Neural progenitor cell (in vitro differentiated cells): Measurements from ENCODE around the gene SYT5. TPM values are rescaled to one million over a fixed set of nuclear protein-coding genes. Genes with fewer than 3 reads are reported as not detected.

Source experiments
- DNase-seq: peaks from one replicate; pipeline ENCODE4 v3.0.0-alpha.2; 2016; ENCODE audit warnings: low spot score
- H2AFZ ChIP-seq: fragments of 200-600 bp; sonication (generic); replicated peaks from 2 replicates; pipeline ENCODE4 v1.6.1; 2016; ENCODE audit warnings: antibody characterized with exemption
- H3F3A ChIP-seq: fragments of 200-600 bp; sonication (generic); 2 replicates; pipeline ENCODE4 v1.6.1; 2016; ENCODE audit warnings: antibody characterized with exemption, low read depth
- H3K27ac ChIP-seq: fragments of 200-600 bp; sonication (generic); 2 replicates; pipeline ENCODE4 v1.5.1; 2016; ENCODE audit warnings: mild to moderate bottlenecking
- H3K27me3 ChIP-seq: fragments of 200-600 bp; sonication (generic); 2 replicates; pipeline ENCODE4 v1.6.1; 2016; ENCODE audit warnings: mild to moderate bottlenecking, moderate library complexity
- H3K36me3 ChIP-seq: fragments of 200-600 bp; sonication (generic); 2 replicates; pipeline ENCODE4 v1.5.1; 2016
- H3K4me1 ChIP-seq: fragments of 200-600 bp; sonication (generic); 2 replicates; pipeline ENCODE4 v1.6.1; 2016; ENCODE audit warnings: mixed run types
- H3K4me2 ChIP-seq: fragments of 200-600 bp; sonication (generic); 2 replicates; pipeline ENCODE4 v1.6.1; 2016
- H3K4me3 ChIP-seq: fragments of 200-600 bp; sonication (generic); 2 replicates; pipeline ENCODE4 v1.5.1; 2016
- H3K79me2 ChIP-seq: fragments of 200-600 bp; sonication (generic); 2 replicates; pipeline ENCODE4 v1.6.1; 2016; ENCODE audit warnings: low read depth
- H3K9ac ChIP-seq: fragments of 200-600 bp; sonication (generic); 2 replicates; pipeline ENCODE4 v1.6.1; 2016
- H3K9me3 ChIP-seq: fragments of 200-600 bp; sonication (generic); 2 replicates; pipeline ENCODE4 v1.5.1; 2016; ENCODE audit warnings: low read depth
- H4K20me1 ChIP-seq: fragments of 200-600 bp; sonication (generic); 2 replicates; pipeline ENCODE4 v1.6.1; 2016; ENCODE audit warnings: low read depth
- H3K27ac Mint-ChIP-seq: 3 replicates; pipeline ENCODE4 v1.8.0; 2021; ENCODE audit warnings: mixed read lengths
- H3K27me3 Mint-ChIP-seq: 2 replicates; pipeline ENCODE4 v1.8.0; 2022; ENCODE audit warnings: low read depth, mild to moderate bottlenecking, inconsistent platforms, moderate library complexity, mixed read lengths; ENCODE audit not compliant: insufficient read depth
- H3K36me3 Mint-ChIP-seq: 3 replicates; pipeline ENCODE4 v1.8.0; 2021; ENCODE audit warnings: mixed read lengths
- H3K4me1 Mint-ChIP-seq: 3 replicates; pipeline ENCODE4 v1.8.0; 2021; ENCODE audit warnings: mixed read lengths
- H3K4me3 Mint-ChIP-seq: 3 replicates; pipeline ENCODE4 v1.8.0; 2021; ENCODE audit warnings: mild to moderate bottlenecking, moderate library complexity, mixed read lengths
- H3K9me3 Mint-ChIP-seq: 3 replicates; pipeline ENCODE4 v1.8.0; 2020; ENCODE audit warnings: mixed read lengths
- CTCF ChIP-seq: fragments of 200-600 bp; sonication (generic); IDR thresholded peaks from 2 replicates; pipeline ENCODE4 v1.5.1; 2017; ENCODE audit warnings: antibody characterized with exemption, mild to moderate bottlenecking
- EZH2 ChIP-seq: fragments of 200-600 bp; sonication (generic); IDR thresholded peaks from 2 replicates; pipeline ENCODE4 v1.6.1; 2017; ENCODE audit warnings: antibody characterized with exemption, mild to moderate bottlenecking, moderate library complexity
- EZH2phosphoT487 ChIP-seq: fragments of 200-600 bp; sonication (generic); IDR thresholded peaks from 2 replicates; pipeline ENCODE4 v1.6.1; 2017; ENCODE audit warnings: antibody characterized with exemption
- microRNA-seq: library from miRNA; unstranded; fragments of <30 nt; microRNA quantifications from one replicate; pipeline ENCODE4, GENCODE V29; 2016
- small RNA-seq: library from RNA; depleted of rRNA; stranded (forward); fragments of <200 nt; gene quantifications from one replicate; pipeline ENCODE3, GENCODE V24; 2015
- total RNA-seq: library from RNA; depleted of rRNA; stranded (reverse); fragments of >200 nt; gene quantifications from 2 replicates; pipeline ENCODE4 v1.2.3, GENCODE V29; 2015; ENCODE audit warnings: low replicate concordance

SYT5 gene
- total RNA-seq, 1 donor from 2014 or later: not detected

- Histone ChIP-seq H3K9ac (no peak overlapping the region), H2AFZ (no peak overlapping the region), H3K4me2 (no peak overlapping the region), H4K20me1 (no peaks in the 10 kb centered on the region), H3K36me3 (no peaks in the 10 kb centered on the region), H3K4me1 (no peaks in the 10 kb centered on the region), H3K27me3 (no peaks in the 10 kb centered on the region), H3K9me3 (no peaks in the 10 kb centered on the region), H3K4me3 (no peak overlapping the region), H3K79me2 (no peaks in the 10 kb centered on the region), H3K27ac (no peak overlapping the region), H3F3A (peaks cover 11% of the 10 kb centered on the region)
- Mint-ChIP-seq H3K36me3 (no peaks in the 10 kb centered on the region), H3K9me3 (no peaks in the 10 kb centered on the region), H3K4me3 (peak overlapping the region; percentile 25), H3K4me1 (peaks cover 32% of the 10 kb centered on the region), H3K27me3 (no peaks in the 10 kb centered on the region), H3K27ac (peak overlapping the region; percentile 57)
- TF ChIP-seq EZH2phosphoT487 (no peak), EZH2 (no peak), CTCF (no peak)
- DNase-seq: no peak
Measured at GRCh38 chr19:55133639-55134444, 46.2 kb downstream of the SYT5 start.

- no peak overlapping the region for H3K4me3 ChIP-seq
- no peaks in the 10 kb centered on the region for H3K36me3 Mint-ChIP-seq
Measured at GRCh38 chr19:55132453-55133129, 47.5 kb downstream of the SYT5 start.

GRCh38 chr19:55131421-55131820 is 48.7 kb downstream of the SYT5 start:
- no peak overlapping the region for H3K4me3 Mint-ChIP-seq
- no peaks in the 10 kb centered on the region for H3K36me3 ChIP-seq
- no peak overlapping the region for H3K27ac Mint-ChIP-seq

More at GRCh38 chr19:55132453-55133129, 47.5 kb downstream of the SYT5 start:
- no peaks in the 10 kb centered on the region for H3K9me3 Mint-ChIP-seq
- no peak overlapping the region for H3K27ac Mint-ChIP-seq
- Histone ChIP-seq H3K9me3 (no peaks in the 10 kb centered on the region), H3K27me3 (no peaks in the 10 kb centered on the region), H3F3A (peaks cover 11% of the 10 kb centered on the region), H3K79me2 (no peaks in the 10 kb centered on the region), H3K27ac (no peak overlapping the region), H3K9ac (no peak overlapping the region), H3K4me1 (no peaks in the 10 kb centered on the region), H3K36me3 (no peaks in the 10 kb centered on the region), H3K4me2 (no peak overlapping the region), H2AFZ (no peak overlapping the region), H4K20me1 (no peaks in the 10 kb centered on the region)
- no peak for DNase-seq
- TF ChIP-seq EZH2 (no peak), CTCF (no peak), EZH2phosphoT487 (no peak)
- peak overlapping the region; percentile 5 for H3K4me3 Mint-ChIP-seq
- peaks cover 2% of the 10 kb centered on the region for H3K27me3 Mint-ChIP-seq
- peaks cover 27% of the 10 kb centered on the region for H3K4me1 Mint-ChIP-seq

More at GRCh38 chr19:55131421-55131820, 48.7 kb downstream of the SYT5 start:
- Histone ChIP-seq H4K20me1 (no peaks in the 10 kb centered on the region), H3K9me3 (no peaks in the 10 kb centered on the region), H3K27ac (no peak overlapping the region), H3K4me2 (no peak overlapping the region), H3K9ac (no peak overlapping the region), H2AFZ (no peak overlapping the region), H3K79me2 (no peaks in the 10 kb centered on the region), H3K4me1 (no peaks in the 10 kb centered on the region), H3F3A (peaks cover 11% of the 10 kb centered on the region), H3K27me3 (no peaks in the 10 kb centered on the region), H3K4me3 (no peak overlapping the region)
- H3K27me3 Mint-ChIP-seq: peaks cover 5% of the 10 kb centered on the region
- no peaks in the 10 kb centered on the region for H3K9me3 Mint-ChIP-seq
- no peak for DNase-seq
- no peaks in the 10 kb centered on the region for H3K36me3 Mint-ChIP-seq
- peaks cover 24% of the 10 kb centered on the region for H3K4me1 Mint-ChIP-seq
- TF ChIP-seq EZH2 (no peak), CTCF (no peak), EZH2phosphoT487 (no peak)

Small RNA genes lying within 50 kb of the gene (microRNA-seq; reads per million reads assigned to microRNA genes)
- not detected for gene MIR7975

Small RNA genes lying within 50 kb of the gene (small RNA-seq; reads per million reads assigned to genes)
- gene MIR7975 (not detected), gene RF01210 (not detected)

Other genes with a start within 250 kb of the SYT5 start
- 0.09 TPM in 1 of 2 replicates, not detected in the other for gene NLRP7, start 232.8 kb downstream of the SYT5 start, total RNA-seq
- gene NLRP2, start 213.9 kb downstream of the SYT5 start, total RNA-seq: 75.5 and 115 TPM in 2 replicates
- gene GP6, start 142.0 kb downstream of the SYT5 start, total RNA-seq: not detected in 2 replicates
- gene RDH13, start 117.1 kb downstream of the SYT5 start, total RNA-seq: 9.0 and 9.4 TPM in 2 replicates
- gene EPS8L1, start 104.4 kb downstream of the SYT5 start, total RNA-seq: 7.0 and 17.5 TPM in 2 replicates
- 21.8 and 62.7 TPM in 2 replicates for gene PPP1R12C, start 62.7 kb downstream of the SYT5 start, total RNA-seq
- gene TNNT1, start 31.1 kb downstream of the SYT5 start, total RNA-seq: 74.1 and 121 TPM in 2 replicates
- 22.2 and 41.0 TPM in 2 replicates for gene TNNI3, start 22.6 kb downstream of the SYT5 start, total RNA-seq
- 9.1 and 12.0 TPM in 2 replicates for gene DNAAF3, start 13.7 kb downstream of the SYT5 start, total RNA-seq
- not detected in 2 replicates for gene PTPRH, start 29.2 kb upstream of the SYT5 start, total RNA-seq
- 1.4 and 3.3 TPM in 2 replicates for gene TMEM86B, start 48.5 kb upstream of the SYT5 start, total RNA-seq
- 13.1 and 40.4 TPM in 2 replicates for gene PPP6R1, start 78.7 kb upstream of the SYT5 start, total RNA-seq
- 15.0 and 43.1 TPM in 2 replicates for gene HSPBP1, start 99.8 kb upstream of the SYT5 start, total RNA-seq
- 24.1 and 43.1 TPM in 2 replicates for gene BRSK1, start 103.7 kb upstream of the SYT5 start, total RNA-seq
- gene TMEM150B, start 145.1 kb upstream of the SYT5 start, total RNA-seq: 0.62 TPM in 1 of 2 replicates, not detected in the other
- gene KMT5C, start 159.6 kb upstream of the SYT5 start, total RNA-seq: 21.1 and 73.7 TPM in 2 replicates
- gene COX6B2, start 174.4 kb upstream of the SYT5 start, total RNA-seq: 0.77 TPM in 1 of 2 replicates, not detected in the other
- gene GARIN5B, start 183.0 kb upstream of the SYT5 start, total RNA-seq: 0.09 TPM in 1 of 2 replicates, not detected in the other
- 0.06 and 0.62 TPM in 2 replicates for gene IL11, start 190.2 kb upstream of the SYT5 start, total RNA-seq
- not detected in 2 replicates for gene TMEM190, start 196.5 kb upstream of the SYT5 start, total RNA-seq
- gene TMEM238, start 204.0 kb upstream of the SYT5 start, total RNA-seq: 0.15 TPM in 1 of 2 replicates, not detected in the other
- gene RPL28, start 205.6 kb upstream of the SYT5 start, total RNA-seq: 1,017 and 1,124 TPM in 2 replicates
- gene UBE2S, start 227.5 kb upstream of the SYT5 start, total RNA-seq: 118 and 159 TPM in 2 replicates